BJ (cell line): ENCODE data around the gene TMEM130. TPM values are rescaled to one million over a fixed set of nuclear protein-coding genes. Genes with fewer than 3 reads are reported as not detected.

ENCODE experiments used
- CTCF ChIA-PET: fragments of 350-600 bp; formaldehyde crosslinking; extraction: SDS; loops from one replicate; lab custom pipeline; 2021; ENCODE audit warnings: antibody characterized with exemption, inconsistent platforms; lab: Yijun Ruan, JAX
- POLR2A ChIA-PET: fragments of 300-600 bp; sonication (Branson Sonifier 250); formaldehyde crosslinking; extraction: SDS; loops from one replicate; lab custom pipeline; 2021; ENCODE audit warnings: antibody characterized with exemption; lab: Charles Lee
- DNase-seq: peaks from one replicate; pipeline ENCODE4 v3.0.0-alpha.2; 2011; ENCODE audit warnings: low read depth
- H3K27me3 ChIP-seq: 2 replicates; pipeline ENCODE4 v1.6.0; 2011; ENCODE audit warnings: low read length; ENCODE audit not compliant: control insufficient read depth, insufficient read depth
- H3K36me3 ChIP-seq: 2 replicates; pipeline ENCODE4 v1.5.1; 2011; ENCODE audit warnings: low read length; ENCODE audit not compliant: control insufficient read depth, insufficient read depth
- H3K4me3 ChIP-seq: 2 replicates; pipeline ENCODE4 v1.5.1; 2011; ENCODE audit warnings: low read depth, mild to moderate bottlenecking, control low read depth, low read length
- polyA plus RNA-seq: library from polyadenylated mRNA; depleted of rRNA; stranded (reverse); fragments of >200 nt; gene quantifications from 2 replicates; pipeline ENCODE4 v1.2.3, GENCODE V29; 2011
- TF ChIP-seq, protein P1 (sequence below): IDR thresholded peaks from 2 replicates; pipeline ENCODE4 v1.5.1; 2011; ENCODE audit warnings: low read depth, mild to moderate bottlenecking, control low read depth, inconsistent platforms, low read length, moderate library complexity; ENCODE audit not compliant: insufficient read depth

TMEM130 gene
- polyA plus RNA-seq, 1 experiment: 6.4 TPM

DNA sequence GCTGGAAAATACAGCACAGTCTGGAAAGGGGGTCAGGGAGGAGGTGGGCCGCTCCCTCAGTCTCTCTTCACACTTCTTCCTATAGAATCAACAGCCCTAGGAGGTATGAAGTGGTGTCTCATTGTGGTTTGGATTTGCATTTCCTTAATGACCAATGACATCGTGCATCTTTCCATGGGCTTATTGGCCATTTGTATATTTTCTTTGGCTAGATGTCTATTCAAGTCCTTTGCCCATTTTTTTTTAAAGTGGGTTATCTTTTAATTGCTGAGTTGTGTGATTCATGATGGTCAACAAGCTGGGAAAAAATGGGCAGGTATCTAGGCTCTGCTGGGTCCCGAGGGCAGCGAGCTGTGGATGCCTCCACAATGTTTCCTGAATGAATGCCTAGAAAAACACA lies 29.1 kb downstream of the TMEM130 start:
- TF ChIP-seq, protein P1, sequence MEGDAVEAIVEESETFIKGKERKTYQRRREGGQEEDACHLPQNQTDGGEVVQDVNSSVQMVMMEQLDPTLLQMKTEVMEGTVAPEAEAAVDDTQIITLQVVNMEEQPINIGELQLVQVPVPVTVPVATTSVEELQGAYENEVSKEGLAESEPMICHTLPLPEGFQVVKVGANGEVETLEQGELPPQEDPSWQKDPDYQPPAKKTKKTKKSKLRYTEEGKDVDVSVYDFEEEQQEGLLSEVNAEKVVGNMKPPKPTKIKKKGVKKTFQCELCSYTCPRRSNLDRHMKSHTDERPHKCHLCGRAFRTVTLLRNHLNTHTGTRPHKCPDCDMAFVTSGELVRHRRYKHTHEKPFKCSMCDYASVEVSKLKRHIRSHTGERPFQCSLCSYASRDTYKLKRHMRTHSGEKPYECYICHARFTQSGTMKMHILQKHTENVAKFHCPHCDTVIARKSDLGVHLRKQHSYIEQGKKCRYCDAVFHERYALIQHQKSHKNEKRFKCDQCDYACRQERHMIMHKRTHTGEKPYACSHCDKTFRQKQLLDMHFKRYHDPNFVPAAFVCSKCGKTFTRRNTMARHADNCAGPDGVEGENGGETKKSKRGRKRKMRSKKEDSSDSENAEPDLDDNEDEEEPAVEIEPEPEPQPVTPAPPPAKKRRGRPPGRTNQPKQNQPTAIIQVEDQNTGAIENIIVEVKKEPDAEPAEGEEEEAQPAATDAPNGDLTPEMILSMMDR: no peak
- no peak for DNase-seq
- Histone ChIP-seq H3K36me3 (no peaks in the 10 kb centered on the region), H3K27me3 (peaks cover 7% of the 10 kb centered on the region), H3K4me3 (no peak overlapping the region)
- POLR2A ChIA-PET: no interaction called here
- CTCF ChIA-PET: interaction anchor here (0.6 to 13.9 kb wide), 27 partner anchors 9 to 819 kb away, joined by 3 to 149 read pairs (median 8); partner anchors contain the start of gene TRRAP

DNA sequence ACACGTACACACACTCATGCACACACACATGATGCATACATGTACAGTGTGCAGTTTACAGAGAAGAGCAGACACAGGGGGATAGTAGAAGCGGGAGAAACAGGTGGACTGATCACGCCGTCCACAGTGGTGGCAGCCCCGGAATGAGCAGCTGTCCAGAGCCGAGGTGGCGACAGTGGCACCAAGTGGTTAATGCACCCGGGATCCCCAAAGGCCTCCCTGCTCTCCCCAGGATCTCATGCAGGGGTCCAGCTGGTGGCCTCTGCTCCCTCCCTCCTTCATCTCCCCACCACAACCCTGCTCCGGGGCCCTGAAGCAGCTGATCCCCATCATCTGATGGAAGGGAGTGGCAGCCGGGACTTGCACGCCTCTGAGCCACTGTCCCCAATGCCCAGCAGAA lies 29.7 kb downstream of the TMEM130 start:
- CTCF ChIA-PET: interaction anchor here (2.1 to 13.9 kb wide), 11 partner anchors 8 to 420 kb away, joined by 8 to 149 read pairs (median 23); partner anchors contain the start of gene TRRAP
- TF ChIP-seq, protein P1: no peak
- H3K4me3 ChIP-seq: no peak overlapping the region
- H3K27me3 ChIP-seq: peaks cover 7% of the 10 kb centered on the region
- POLR2A ChIA-PET: no interaction called here
- no peak for DNase-seq
- H3K36me3 ChIP-seq: no peaks in the 10 kb centered on the region

DNA sequence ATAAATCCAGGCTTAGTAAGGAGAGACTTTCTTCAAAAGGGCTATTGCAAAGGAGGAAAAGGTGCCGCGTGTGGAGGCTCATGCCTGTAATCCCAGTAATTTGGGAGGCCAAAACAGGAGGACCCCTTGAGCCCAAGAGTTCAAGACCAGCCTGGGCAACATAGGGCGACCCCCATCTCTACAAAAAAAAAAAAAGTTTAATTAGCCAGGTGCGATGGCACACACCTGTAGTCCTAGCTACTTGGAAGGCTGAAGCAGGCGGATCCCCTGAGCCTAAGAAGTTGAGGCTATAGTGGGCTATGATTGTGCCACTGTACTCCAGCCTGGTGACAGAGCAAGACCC lies 32.2 kb downstream of the TMEM130 start:
- CTCF ChIA-PET: interaction anchor here (0.6 to 13.9 kb wide), 3 partner anchors 13 to 403 kb away, joined by 5 to 149 read pairs (median 8); no protein-coding TSS in a partner anchor
- DNase-seq: no peak
- no peak overlapping the region for H3K4me3 ChIP-seq
- TF ChIP-seq, protein P1: no peak
- POLR2A ChIA-PET: no interaction called here
- H3K27me3 ChIP-seq: peaks cover 4% of the 10 kb centered on the region; the same call in 1 of the 2 replicates
- no peaks in the 10 kb centered on the region for H3K36me3 ChIP-seq

DNA sequence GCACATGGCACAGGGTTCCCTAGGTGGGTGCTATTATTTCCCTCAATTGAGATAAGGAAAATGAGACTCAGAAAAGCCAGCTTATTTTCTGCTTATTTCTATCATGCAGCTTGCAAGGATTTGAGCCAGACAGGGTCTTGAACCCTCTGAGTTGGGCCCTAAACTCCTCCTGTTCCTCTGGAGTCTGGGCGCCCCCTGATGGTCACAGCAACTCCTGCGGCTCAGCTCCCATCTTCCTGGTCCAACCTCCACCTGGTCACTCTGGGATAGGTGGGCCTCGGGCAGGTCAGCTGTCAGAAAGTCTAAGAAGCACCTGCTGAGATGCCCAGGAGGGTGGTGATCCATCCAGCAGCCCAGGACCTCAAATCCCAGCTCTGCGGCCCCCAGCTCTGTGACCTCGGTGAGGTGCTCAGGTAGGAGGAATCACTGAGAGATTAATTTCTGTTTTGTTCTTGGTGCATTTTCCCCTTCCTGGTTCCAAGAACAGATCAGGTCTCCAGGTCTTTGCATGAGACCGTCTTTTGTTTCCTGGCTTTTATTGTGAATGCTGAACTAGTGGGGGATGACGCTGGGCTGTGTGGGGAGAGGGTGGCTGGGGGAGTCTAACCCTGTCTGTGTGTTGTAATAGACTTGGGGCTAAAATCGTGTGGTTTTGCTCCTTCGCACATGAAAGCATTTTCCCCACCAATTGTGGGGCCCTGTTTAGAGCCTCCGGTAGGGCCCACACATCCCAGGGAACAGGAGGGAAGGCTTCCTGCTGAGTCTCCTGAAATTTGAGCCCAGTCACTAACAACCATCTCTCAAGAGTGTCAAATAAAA lies 32.8 kb downstream of the TMEM130 start:
- Histone ChIP-seq H3K27me3 (peaks cover 4% of the 10 kb centered on the region; the same call in 1 of the 2 replicates), H3K4me3 (no peak overlapping the region), H3K36me3 (no peaks in the 10 kb centered on the region)
- DNase-seq: no peak
- CTCF ChIA-PET: interaction anchor here (0.6 to 13.9 kb wide), 7 partner anchors 11 to 403 kb away, joined by 3 to 149 read pairs (median 3); no protein-coding TSS in a partner anchor
- TF ChIP-seq, protein P1: peak; percentile 67
- POLR2A ChIA-PET: no interaction called here

DNA sequence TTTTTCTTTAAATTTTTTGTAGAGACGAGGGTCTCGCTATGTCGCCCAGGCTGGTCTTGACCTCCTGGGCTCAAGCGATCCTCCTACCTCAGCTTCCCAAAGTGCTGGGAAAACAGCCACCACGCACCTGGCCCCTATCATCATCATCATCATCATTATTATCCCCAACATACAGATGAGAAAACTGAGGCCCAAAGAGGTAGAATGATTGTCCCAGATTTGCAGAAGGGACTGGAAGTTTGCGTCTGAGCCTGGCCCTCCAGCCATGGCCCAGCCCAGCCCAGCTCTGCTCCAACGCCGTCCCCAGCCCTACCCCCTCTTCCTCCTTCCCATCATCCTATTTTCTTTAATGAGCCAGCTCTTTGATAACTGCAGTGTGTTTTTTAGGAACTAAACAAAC lies 34.9 kb downstream of the TMEM130 start:
- Histone ChIP-seq H3K4me3 (no peak overlapping the region), H3K27me3 (peaks cover 4% of the 10 kb centered on the region; the same call in 1 of the 2 replicates), H3K36me3 (no peaks in the 10 kb centered on the region)
- CTCF ChIA-PET: interaction anchor here (0.6 to 13.9 kb wide), 4 partner anchors 7 to 401 kb away, joined by 3 to 149 read pairs (median 36); no protein-coding TSS in a partner anchor
- POLR2A ChIA-PET: no interaction called here
- TF ChIP-seq, protein P1: no peak
- DNase-seq: no peak
